GM20000 (cell line): Measurements from ENCODE around the gene OSBP2.
A peak's percentile ranks its signal among the peaks of the same experiment; 100 is the strongest.

Experiments
- DNase-seq: peaks from one replicate; pipeline ENCODE4 v3.0.0; 2012; ENCODE audit warnings: low spot score
- TF ChIP-seq, protein P1 (sequence below): IDR thresholded peaks from 2 replicates; pipeline ENCODE4 v1.5.1; 2012; ENCODE audit warnings: mild to moderate bottlenecking, control low read depth; ENCODE audit errors: extremely low read depth, missing control alignments

OSBP2 gene

DNA sequence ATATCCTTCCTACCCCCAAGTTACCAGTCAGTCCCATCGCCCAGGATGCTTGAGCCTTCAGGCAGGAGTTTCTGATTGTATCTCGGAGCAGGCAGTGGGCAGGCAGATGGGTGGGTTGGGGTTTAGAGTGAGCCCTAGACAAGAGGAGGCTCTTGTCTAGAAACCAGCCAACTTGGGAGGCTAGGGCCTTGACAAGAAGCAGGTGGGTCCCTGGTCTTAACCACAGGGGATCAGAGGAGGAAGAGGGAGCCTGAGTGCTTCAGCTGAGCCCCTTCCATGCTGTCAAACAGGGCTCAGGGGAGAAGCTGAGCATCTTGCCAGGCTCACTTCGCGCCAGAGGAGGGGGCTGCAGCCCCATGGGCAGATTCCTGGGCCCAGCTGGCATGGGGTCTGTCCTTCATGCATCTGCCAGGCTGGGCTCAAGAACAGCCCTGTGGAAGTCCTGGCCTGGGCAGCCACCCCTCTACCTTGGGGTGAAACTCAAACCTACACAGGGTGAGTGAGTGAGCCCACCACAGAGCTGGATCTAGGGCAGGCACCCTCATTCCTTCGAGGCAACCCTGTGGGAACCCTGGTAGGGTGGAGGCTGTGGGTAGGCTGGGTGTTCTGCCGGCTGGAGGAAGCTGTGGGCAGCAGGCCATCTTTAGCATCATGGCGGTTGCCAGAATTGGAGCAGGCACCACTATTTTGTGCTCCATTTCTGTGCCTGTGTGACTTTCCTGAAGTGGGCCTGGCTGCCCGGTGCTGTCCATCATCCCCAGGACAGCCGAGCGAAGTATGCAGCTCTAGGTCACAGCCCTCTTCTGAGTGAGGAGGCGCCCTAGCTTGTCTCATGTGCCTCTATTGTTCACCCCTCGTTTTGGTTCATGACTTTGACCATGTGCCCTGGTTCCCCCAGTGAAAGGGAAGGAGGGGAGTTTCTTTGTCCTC, 165.8 kb downstream of the OSBP2 start:
- TF ChIP-seq, protein P1, sequence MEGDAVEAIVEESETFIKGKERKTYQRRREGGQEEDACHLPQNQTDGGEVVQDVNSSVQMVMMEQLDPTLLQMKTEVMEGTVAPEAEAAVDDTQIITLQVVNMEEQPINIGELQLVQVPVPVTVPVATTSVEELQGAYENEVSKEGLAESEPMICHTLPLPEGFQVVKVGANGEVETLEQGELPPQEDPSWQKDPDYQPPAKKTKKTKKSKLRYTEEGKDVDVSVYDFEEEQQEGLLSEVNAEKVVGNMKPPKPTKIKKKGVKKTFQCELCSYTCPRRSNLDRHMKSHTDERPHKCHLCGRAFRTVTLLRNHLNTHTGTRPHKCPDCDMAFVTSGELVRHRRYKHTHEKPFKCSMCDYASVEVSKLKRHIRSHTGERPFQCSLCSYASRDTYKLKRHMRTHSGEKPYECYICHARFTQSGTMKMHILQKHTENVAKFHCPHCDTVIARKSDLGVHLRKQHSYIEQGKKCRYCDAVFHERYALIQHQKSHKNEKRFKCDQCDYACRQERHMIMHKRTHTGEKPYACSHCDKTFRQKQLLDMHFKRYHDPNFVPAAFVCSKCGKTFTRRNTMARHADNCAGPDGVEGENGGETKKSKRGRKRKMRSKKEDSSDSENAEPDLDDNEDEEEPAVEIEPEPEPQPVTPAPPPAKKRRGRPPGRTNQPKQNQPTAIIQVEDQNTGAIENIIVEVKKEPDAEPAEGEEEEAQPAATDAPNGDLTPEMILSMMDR: no peak
- peak; percentile 1 for DNase-seq

GRCh38 chr22:30861131-30861530, 166.5 kb downstream of the OSBP2 start:
- no peak for DNase-seq
- TF ChIP-seq, protein P1: no peak

- DNase-seq: no peak
- TF ChIP-seq, protein P1: no peak
Observed at GRCh38 chr22:30861688-30862552, 167.2 kb downstream of the OSBP2 start.

DNA sequence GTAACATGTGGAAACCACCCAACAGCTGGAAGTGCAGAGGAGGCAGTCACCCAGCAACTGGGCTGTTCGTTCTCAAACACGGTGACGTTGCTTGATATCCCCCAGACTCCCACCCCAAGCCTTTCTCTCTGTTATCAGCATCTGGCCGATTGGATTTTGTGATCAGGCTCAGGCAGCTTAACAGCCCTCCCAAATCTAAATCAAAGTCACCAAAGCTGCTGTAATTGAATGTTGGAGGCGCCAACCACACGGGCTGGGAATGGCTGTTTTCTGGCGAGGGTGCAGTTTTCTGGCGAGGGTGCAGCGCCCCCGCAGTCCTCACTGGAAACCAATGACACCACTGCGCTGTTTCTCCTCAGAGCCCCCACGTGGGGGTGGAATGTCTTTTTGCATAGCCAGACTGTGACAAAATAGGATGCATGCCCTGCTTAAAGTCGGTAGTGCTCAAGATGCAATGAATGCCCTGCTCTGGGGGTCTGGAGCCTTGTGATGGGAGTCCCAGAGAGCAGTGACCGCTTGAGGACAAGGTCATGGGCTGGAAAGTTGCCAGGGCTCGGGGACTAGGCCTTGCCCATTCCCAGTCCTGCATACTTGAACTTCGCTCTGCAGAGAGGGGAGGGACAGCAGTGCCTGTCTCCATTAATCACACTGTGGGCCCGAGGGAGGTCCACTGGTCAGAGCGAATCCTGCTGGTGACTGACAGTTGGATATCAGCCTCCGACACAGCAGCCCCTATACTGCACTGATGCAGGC, 168.6 kb downstream of the OSBP2 start:
- TF ChIP-seq, protein P1: no peak
- DNase-seq: no peak

DNA sequence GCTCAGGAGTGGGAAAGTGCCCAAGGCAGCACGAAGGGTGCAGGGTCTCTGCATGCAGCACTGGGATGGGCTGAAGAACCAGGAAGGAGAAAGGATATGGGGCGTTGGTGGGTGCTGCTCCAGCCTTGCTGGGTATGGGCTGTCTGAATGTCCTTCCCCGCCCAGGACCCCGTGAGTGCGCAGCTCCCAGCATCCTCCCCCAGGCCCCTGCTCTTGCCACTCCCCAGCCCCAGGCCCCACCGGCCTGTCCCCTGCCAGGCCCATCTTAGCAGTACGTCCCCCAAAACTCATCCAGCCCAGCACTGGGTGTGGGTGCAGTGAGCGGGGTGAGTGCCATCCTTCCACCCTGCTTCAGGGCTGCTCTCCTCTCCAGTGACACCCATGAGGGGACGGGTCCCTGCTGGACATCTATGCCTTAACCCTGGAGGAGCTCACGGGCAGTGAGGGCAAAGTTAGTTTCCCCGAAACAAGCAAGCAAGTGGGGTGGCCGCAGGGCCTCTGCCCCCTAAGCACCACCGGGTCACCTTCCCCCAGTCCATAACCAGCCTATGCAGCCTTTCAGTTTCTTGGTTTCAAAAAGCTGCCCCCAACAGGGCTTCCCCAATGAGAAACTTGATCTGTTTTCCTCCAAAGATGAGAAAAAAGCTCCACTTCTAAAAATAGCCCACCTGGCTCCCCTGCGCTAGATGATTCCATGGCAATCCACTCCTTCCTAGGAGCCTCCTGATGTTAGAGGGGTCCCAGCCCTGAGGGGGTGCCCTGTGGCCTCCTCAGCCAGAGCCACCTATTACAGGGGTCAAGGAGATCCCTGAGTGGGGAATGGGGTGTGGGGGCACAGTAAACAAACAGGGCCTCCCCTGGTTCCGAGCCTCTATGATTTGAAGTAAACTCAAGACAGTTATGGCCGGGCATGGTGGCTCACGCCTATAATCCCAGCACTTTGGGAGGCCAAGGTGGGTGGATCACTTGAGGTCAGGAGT, 170.1 kb downstream of the OSBP2 start:
- TF ChIP-seq, protein P1: no peak
- DNase-seq: no peak

GRCh38 chr22:30865656-30866055, 171.0 kb downstream of the OSBP2 start:
- TF ChIP-seq, protein P1: no peak
- DNase-seq: no peak
